ENCODE results near the gene PXDN. TPM values are rescaled to one million over a fixed set of nuclear protein-coding genes. Genes with fewer than 3 reads are reported as not detected.
"Not testable (repeated sequence)": the region's sequence is repeated elsewhere in the genome, so short reads cannot be mapped to it uniquely, and the experiment has no call there.

PXDN gene
- polyA plus RNA-seq, 3 donors from 2014 or later, result 0.93 to 1.0 TPM; not detected in 1

DNA sequence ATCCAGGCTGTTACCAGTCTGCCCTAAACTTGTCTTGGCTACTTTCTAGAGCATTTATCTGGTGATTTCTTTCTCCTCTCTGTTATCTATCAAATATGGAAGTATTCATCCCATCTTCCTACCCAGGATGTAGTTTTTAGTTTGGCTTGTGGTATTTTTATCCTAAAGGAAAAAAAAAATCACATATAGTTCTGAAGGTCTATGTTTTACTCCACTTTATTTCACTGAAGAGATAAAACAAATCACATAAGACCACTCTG, 62.2 kb downstream of the PXDN start:
- Mint-ChIP-seq H3K9me3 (no peaks in the 10 kb centered on the region), H3K4me1 (no peaks in the 10 kb centered on the region), H3K36me3 (no peaks in the 10 kb centered on the region), H3K4me3 (no peak overlapping the region), H3K27me3 (ENCODE audit: low read depth in 3 of 3) (peaks cover 0 to 6% (median 2%) of the 10 kb centered on the region in 3 donors), H3K27ac (no peak overlapping the region)
- no peak for DNase-seq

DNA sequence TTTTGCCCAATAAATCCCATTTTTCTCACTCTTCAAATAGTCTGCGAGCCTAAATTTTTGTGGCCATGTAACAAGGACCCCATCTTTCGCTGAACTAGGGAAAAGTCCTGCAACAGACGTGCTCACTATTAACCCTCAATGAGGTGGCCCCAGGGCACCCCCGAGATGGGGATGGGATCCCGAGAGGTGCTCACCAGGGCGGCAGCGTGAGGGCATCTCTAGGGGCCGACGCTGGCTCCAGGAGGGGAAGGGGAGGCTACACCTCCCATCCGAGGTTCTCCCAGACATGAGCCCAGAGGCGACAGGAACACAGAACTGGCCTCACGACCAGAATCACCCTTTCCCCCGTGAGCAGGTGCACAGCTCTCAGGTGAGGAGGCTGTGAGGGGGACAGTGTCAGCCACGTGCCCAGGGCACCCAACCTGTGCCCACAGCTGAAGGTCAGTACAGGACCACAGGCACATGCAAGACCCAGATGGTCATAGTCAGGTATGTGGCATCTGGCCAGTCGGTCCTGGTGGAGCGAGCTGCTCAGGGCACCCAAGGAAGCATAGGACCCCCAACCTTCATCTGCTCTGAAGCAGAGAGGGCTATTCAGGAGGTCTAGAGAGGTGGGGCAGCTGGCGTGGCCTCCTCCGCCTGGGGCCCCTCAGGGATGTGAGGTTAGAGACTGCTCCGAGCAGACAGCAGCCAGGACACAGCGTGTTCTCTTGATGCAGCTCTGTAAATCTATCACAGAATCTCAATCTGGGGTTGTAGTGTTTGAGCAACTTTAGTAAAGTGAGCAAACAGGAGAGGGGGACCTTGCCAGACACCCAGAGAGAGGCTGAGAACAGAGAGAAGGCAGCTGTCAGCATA, 62.8 kb downstream of the PXDN start:
- Mint-ChIP-seq H3K4me1 (no peaks in the 10 kb centered on the region), H3K9me3 (no peaks in the 10 kb centered on the region), H3K36me3 (no peaks in the 10 kb centered on the region), H3K27me3 (ENCODE audit: low read depth in 3 of 3) (peaks cover 0 to 5% (median 2%) of the 10 kb centered on the region in 3 donors), H3K4me3 (no peak overlapping the region), H3K27ac (no peak overlapping the region)
- no peak for DNase-seq

DNA sequence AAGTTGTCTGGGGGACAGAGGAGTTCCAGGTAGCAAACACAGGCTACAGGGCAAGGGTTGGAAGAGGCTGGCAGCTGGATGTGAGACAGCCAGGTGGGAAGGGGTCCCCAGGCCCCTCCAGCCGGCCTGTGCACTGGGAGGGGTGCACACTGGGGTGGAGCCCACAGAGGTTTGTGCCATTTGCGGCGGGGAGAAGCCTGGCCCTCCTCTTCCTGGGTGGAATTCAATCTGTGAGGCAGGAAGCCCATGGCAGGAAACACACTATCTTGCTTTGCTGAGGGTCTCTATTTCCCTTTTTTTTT, 63.3 kb downstream of the PXDN start:
- no peaks in the 10 kb centered on the region for H3K36me3 Mint-ChIP-seq
- H3K4me1 Mint-ChIP-seq, result no peaks in the 10 kb centered on the region
- no peaks in the 10 kb centered on the region for H3K9me3 Mint-ChIP-seq
- no peak for DNase-seq
- H3K27me3 Mint-ChIP-seq (ENCODE audit: low read depth in 3 of 3), result peaks cover 0 to 3% (median 2%) of the 10 kb centered on the region in 3 donors
- H3K4me3 Mint-ChIP-seq, result no peak overlapping the region
- H3K27ac Mint-ChIP-seq, result no peak overlapping the region

DNA sequence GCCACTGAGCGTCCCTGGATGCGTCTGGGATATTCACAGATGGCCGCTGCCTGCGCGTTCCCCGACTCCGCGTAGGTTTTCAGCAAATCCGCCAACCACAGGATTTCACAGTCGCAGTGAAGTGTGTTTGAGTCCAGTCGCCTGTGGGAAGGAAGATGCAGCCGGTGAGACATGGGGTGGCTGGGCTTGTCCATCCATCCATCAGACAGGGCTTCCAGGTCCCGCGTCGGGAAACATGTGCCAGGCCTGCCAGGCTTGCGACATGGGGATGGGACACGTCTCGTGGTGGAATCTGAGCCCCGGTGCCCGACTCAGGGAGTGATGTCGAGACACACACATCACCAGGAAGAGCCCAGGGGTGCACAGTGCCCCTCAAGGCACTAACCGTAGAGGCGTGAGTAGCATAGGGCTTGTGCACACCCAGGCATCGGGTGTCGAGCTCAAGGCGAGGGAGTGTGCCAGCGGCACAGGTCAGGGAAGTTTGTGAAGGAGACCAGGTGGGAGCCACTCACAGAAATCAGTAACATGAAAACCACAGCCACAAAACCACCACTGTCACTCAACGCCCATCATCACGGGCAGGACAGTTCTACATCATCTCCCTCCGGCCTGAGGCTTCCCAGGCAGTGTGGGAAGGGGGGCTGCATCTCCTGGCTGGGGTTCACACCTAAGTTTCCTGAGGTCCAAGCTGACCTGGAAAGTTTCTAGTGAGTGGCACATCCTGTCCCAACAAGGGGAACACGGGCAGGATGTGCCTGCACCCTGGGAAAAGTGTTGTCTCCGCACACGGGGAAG, 63.9 kb downstream of the PXDN start:
- Mint-ChIP-seq H3K4me1 (no peaks in the 10 kb centered on the region), H3K27ac (no peak overlapping the region), H3K9me3 (no peaks in the 10 kb centered on the region), H3K36me3 (no peaks in the 10 kb centered on the region), H3K27me3 (ENCODE audit: low read depth in 3 of 3) (peaks cover 0 to 3% (median 2%) of the 10 kb centered on the region in 3 donors), H3K4me3 (no peak overlapping the region)
- no peak for DNase-seq

DNA sequence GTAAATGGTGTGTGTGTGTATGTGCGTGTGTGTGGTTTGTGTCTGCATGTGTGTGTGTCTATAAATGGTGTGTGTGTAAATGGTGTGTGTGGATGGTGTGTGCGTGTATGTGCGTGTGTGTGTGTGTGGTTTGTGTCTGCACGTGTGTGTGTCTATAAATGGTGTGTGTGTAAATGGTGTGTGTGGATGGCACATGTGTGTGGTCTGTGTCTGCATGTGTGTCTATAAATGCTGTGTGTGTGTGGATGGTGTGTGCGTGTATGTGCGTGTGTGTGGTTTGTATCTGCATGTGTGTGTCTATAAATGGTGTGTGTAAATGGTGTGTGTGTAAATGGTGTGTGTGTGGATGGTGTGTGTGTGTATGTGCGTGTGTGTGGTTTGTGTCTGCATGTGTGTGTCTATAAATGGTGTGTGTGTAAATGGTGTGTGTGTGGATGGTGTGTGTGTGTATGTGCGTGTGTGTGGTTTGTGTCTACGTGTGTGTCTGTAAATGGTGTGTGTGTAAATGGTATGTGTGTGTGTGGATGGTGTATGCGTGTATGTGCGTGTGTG, 64.8 kb downstream of the PXDN start:
- H3K27ac Mint-ChIP-seq; H3K27me3 Mint-ChIP-seq (ENCODE audit: low read depth in 3 of 3); H3K9me3 Mint-ChIP-seq; H3K4me3 Mint-ChIP-seq; H3K4me1 Mint-ChIP-seq; H3K36me3 Mint-ChIP-seq; DNase-seq: not testable (repeated sequence)

DNA sequence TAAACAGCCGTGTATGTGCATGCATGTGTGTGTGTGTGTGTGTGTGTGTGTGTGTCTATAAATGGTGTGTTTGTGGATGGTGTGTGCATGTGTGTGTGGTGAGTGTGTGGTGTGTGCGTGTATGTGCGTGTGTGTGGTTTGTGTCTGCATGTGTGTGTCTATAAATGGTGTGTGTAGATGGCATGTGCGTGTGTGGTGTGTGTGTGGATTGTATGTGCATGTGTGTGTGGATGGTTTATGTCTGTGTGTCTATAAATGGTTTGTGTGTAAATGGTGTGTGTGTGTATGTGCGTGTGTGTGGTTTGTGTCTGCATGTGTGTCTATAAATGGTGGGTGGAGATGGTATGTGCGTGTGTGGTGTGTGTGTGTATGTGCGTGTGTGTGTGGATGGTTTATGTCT, 65.2 kb downstream of the PXDN start:
- H3K9me3 Mint-ChIP-seq; H3K4me1 Mint-ChIP-seq; H3K27me3 Mint-ChIP-seq (ENCODE audit: low read depth in 3 of 3); H3K27ac Mint-ChIP-seq; DNase-seq; H3K4me3 Mint-ChIP-seq; H3K36me3 Mint-ChIP-seq: not testable (repeated sequence)

DNA sequence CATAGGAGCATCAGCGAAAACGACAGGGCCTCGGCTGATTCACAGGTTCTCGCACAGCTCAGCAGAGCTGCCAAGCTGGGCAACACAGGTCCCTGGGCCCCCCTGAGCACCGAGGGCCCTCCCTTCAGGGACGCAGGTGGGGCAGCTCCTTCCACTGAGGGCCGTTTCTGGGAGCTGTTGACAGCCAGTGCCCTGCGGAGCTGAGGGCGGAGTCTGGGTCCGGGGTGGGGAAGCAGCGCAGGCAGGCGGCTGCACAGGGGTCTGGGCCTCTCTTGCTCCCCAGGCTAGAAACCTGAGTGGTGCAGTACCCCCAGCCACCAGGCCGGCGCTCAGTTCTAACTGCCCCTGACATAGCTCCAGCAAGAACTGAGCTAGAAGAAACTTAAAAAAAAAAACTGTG, 65.7 kb downstream of the PXDN start:
- Mint-ChIP-seq H3K27ac (no peak overlapping the region), H3K4me1 (no peaks in the 10 kb centered on the region), H3K9me3 (no peaks in the 10 kb centered on the region), H3K27me3 (ENCODE audit: low read depth in 3 of 3) (peaks cover 0 to 2% (median 2%) of the 10 kb centered on the region in 3 donors), H3K4me3 (no peak overlapping the region), H3K36me3 (no peaks in the 10 kb centered on the region)
- DNase-seq, result no peak

DNA sequence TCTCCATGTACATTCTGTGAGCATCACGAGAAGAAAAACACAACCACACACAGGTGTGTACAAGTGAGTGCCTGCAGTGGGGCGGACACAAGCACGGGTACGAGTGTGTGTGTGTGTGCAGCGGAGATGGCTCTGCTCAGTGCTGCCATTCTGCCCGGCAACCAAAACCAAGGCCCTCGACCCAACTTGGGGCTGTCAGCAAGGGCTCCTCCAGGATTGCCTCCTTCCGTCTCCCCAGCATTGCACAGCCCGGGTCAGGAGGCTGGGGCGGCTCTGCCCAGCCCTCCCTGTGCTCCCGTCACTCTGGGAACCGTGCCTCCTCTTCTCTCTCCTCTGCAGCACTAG, 66.5 kb downstream of the PXDN start:
- H3K27ac Mint-ChIP-seq, result no peak overlapping the region
- H3K36me3 Mint-ChIP-seq, result no peaks in the 10 kb centered on the region
- H3K27me3 Mint-ChIP-seq (ENCODE audit: low read depth in 3 of 3), result peaks cover 0 to 2% (median 0%) of the 10 kb centered on the region in 3 donors
- H3K4me3 Mint-ChIP-seq, result no peak overlapping the region
- DNase-seq, result no peak
- H3K4me1 Mint-ChIP-seq, result no peaks in the 10 kb centered on the region
- H3K9me3 Mint-ChIP-seq, result no peaks in the 10 kb centered on the region

DNA sequence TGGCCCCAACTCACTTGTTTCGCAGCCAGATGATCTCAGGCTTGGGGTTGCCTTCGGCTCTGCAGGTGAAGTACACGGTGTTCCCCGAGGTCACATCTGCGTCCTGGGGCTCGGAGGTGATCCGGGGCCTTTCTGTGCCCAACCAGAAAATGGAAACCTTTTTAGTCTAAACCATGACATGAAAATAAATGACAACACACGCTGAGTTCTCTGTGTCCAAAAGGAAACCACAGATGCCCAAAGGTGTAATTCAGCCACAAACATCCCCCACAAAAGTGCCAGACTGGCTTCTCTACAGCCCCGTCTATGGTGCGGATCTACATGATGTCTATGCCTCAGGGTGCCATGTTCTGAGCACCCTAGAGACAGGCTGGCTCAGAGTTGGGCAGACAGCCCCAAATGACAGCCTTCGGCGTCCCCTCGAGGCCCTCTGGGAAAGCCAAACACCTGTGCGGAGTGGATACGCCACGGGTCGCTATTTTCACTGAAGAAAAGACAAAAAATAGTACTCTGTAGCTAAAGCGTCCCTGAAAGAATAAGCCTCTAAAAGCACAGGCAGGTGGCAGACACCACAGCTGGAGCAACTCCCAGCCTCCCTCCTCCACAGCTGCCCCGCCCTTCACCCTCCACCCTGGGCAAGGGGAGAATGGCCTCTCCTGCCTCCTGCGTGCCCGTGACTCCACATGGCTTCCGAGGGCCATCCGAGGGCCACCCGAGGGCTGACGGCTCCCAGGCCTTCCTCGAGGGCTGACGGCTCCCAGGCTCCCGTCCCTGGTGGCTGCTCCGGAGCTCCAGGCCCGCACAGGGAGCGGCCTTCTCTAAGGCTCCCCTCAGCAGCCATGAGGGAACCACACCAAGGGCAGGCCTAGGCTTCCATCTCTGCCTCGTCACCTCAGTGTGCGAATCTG, 67.1 kb downstream of the PXDN start:
- Mint-ChIP-seq H3K9me3 (no peaks in the 10 kb centered on the region), H3K36me3 (no peaks in the 10 kb centered on the region), H3K27ac (no peak overlapping the region), H3K4me3 (no peak overlapping the region), H3K27me3 (ENCODE audit: low read depth in 3 of 3) (peaks cover 0 to 2% (median 0%) of the 10 kb centered on the region in 3 donors), H3K4me1 (no peaks in the 10 kb centered on the region)
- DNase-seq, result no peak

DNA sequence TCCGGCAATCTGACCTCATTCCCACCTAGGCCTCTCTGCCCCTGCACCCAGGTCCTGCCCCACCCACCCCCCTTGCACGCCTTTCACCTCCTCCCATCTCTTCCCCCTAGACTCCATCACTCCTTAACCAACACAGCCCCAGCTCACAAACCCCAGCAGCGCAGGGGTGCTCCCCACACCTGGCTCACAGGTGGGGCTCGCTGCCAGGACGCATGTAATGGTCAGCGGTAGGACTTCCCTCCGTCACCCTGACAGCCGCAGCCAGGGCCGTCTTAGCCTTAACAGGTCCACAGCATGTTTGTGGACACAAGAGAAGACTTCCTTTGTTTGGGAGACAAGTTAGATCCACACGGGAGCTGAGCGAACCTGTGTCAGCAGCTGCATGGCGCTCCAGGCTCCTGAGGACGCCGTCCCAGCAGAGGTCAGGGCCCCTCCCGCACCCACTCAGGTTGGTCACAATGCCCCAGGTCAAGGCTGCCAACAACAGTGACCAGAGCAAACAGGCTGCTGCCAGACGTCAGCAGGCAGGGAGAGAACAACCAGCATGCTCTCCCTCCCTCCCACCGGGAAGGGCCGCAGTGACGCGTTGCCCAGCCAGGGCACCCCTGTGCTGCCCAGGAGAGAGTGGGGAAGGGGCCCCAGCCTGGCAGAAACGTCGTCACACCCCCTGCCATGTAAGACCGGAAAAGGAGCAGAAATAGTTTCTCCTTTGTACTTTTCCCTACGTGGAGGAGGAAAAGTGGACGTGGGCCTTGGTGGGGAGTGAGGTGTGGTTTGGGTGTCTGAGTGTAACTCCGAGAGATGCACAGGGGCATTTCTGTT, 68.0 kb downstream of the PXDN start:
- no peaks in the 10 kb centered on the region for H3K36me3 Mint-ChIP-seq
- no peaks in the 10 kb centered on the region for H3K9me3 Mint-ChIP-seq
- no peak overlapping the region for H3K4me3 Mint-ChIP-seq
- H3K27ac Mint-ChIP-seq, result no peak overlapping the region
- no peak for DNase-seq
- no peaks in the 10 kb centered on the region for H3K4me1 Mint-ChIP-seq
- H3K27me3 Mint-ChIP-seq (ENCODE audit: low read depth in 3 of 3), result peaks cover 0 to 2% (median 0%) of the 10 kb centered on the region in 3 donors

DNA sequence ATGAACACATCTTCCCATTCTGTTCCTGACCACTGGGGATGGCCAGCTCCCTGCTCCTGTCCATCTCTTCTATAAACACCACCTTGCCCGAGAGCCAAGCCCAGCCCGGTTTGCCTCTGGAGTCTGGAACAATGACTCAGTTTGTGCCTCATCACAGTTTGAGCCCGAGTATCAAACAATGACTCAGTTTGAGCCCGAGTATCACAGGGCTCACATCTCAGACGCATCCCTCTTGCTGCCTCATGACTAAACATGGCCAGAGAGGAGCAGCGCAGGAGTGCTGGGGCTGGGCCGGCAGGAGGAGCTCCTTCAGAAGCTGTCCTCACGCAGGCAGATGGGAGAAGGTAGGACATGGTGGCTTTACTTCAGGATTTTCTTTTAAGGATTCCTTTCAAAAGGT, 68.7 kb downstream of the PXDN start:
- Mint-ChIP-seq H3K27me3 (ENCODE audit: low read depth in 3 of 3) (peaks cover 0 to 3% (median 0%) of the 10 kb centered on the region in 3 donors), H3K9me3 (no peaks in the 10 kb centered on the region), H3K4me3 (no peak overlapping the region), H3K36me3 (no peaks in the 10 kb centered on the region), H3K4me1 (no peaks in the 10 kb centered on the region), H3K27ac (no peak overlapping the region)
- no peak for DNase-seq

DNA sequence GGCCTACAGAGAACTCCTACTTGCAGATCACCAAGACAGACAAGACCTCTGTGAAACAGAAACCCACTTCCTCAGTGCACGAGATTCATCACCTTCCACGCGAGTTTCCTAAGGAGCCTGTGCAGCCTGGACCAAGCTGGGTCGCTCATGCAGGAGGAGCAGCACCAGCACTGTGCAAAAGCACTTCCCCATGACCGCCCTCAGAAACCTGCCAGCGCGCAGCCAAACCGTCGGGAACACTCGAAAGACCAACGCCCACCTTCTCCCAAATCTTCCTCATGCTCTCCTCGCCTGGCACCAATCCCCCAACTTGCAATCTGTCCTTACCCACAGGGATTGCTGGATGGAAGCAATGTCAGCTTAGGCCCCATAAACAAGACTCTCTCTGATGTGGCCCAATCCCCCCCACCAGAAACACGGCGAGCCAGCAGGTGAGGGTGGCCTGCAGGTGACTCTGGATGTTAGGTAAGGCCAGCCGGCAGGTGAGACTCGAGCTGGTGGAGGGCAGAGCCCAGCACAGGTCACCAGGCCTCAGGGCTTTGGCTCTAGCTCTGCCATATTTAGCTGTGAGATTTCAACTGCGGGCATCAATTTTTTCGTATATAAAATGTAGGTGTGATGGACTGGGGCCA, 69.4 kb downstream of the PXDN start:
- Mint-ChIP-seq H3K27ac (no peak overlapping the region), H3K27me3 (ENCODE audit: low read depth in 3 of 3) (peaks cover 0 to 3% (median 0%) of the 10 kb centered on the region in 3 donors), H3K36me3 (no peaks in the 10 kb centered on the region), H3K9me3 (no peaks in the 10 kb centered on the region), H3K4me3 (no peak overlapping the region), H3K4me1 (no peaks in the 10 kb centered on the region)
- no peak for DNase-seq

DNA sequence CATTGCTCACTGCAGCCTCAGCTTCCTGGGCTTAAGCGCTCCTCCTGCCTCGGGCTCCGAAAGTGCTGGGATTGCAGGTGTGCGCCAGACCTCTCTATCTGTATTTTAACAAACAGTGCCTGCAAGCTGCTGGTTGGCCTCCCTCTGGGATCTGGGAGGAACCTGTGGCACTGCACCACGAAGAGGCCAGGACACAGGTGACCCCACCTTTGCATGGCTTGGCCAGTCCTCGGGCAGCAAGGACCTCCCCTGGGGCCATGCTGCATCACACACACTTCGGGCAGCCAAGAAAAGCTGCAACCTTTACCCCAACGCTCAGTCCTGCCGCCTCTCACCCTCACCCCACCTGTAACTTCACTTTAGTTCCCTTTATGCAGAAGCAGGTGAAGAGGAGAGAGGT, 70.0 kb downstream of the PXDN start:
- H3K4me1 Mint-ChIP-seq, result no peaks in the 10 kb centered on the region
- no peak overlapping the region for H3K4me3 Mint-ChIP-seq
- no peak for DNase-seq
- no peaks in the 10 kb centered on the region for H3K36me3 Mint-ChIP-seq
- peaks cover 0 to 3% (median 0%) of the 10 kb centered on the region in 3 donors for H3K27me3 Mint-ChIP-seq (ENCODE audit: low read depth in 3 of 3)
- no peaks in the 10 kb centered on the region for H3K9me3 Mint-ChIP-seq
- no peak overlapping the region for H3K27ac Mint-ChIP-seq

Data from immature natural killer cell (primary cell).